ENCODE measurements around the gene DMRTA2.
A peak's percentile ranks its signal among the peaks of the same experiment; 100 is the strongest.
"Not testable (repeated sequence)": the region's sequence is repeated elsewhere in the genome, so short reads cannot be mapped to it uniquely, and the experiment has no call there.

DMRTA2 gene

DNA sequence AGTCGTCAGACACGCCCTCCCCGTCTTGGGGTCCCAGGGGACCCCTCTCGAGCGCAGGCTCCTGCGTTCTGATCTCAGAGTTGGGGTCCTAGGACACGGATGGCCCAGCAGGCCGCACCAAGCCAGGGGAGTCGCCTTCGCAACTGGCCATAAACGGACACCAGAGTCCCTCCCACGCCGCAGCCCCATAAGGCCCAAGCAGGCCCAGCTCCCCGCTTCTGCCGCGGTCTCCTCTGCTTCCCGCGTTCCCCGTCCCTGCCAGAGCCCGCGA is 633 bp downstream of the DMRTA2 start:
- DNase-seq, result peak; percentile 66

GRCh38 chr1:50421768-50422674 is 1.2 kb downstream of the DMRTA2 start:
- DNase-seq, result no peak

DNA sequence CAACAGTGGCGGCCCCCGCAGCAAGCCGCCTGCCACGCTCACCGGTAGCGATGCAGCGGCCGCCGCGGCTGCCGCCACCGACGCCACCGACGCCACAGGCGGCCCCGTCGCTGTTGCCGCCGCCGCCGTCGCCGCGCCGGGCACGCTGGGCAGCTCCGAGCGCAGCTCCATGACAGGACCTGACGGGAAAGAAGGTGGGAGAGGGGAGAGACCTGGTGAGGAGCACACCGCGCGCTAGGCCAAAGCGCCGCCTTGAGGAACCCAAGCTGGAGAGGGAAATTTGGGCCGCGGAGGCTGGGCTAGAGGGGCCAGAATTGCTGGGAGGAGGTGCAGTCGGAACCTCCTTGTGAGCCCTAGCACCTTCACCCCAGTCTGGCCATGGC is 1.9 kb downstream of the DMRTA2 start:
- DNase-seq, result no peak

- DNase-seq, result no peak
These were observed 2.4 kb downstream of the DMRTA2 start for GRCh38 chr1:50420689-50421365.

DNA sequence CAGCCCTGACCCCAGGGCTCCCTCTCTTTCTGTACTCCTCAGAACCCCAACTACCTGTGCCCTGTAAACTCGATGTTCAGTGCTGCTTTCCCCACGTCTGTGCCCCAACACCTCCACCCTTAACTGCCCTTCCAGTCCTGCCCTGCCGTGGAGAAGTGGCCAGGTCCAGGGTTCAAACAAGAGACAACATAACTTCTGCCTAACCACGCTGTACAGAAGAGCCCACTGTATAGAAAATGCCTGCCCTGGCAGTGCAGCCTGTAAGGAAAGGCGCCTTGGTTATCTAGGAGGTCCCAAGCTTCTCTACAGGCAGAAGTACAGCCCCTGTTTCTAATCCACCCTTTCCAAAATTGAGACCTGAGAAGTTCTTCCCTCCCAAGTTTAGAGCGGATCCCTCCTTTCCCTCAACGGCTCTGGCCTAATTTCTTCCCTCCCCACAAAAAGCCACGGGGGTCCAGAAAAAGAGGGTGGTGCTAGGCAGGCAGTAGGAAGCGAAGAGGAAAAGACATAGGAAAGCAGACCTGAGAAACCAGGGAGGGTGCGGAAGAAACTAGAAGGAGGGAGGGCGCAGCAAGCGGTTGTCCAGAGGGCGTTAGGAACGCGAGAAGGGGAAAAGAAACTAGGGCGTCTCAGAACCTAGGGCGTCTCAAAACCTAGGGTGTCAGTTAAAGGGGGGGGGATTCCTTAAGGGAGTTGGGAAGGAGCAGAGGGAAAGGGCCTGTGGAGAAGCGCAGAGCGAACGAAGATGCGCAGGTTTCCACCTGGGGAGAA is 3.2 kb downstream of the DMRTA2 start:
- no peak for DNase-seq

DNA sequence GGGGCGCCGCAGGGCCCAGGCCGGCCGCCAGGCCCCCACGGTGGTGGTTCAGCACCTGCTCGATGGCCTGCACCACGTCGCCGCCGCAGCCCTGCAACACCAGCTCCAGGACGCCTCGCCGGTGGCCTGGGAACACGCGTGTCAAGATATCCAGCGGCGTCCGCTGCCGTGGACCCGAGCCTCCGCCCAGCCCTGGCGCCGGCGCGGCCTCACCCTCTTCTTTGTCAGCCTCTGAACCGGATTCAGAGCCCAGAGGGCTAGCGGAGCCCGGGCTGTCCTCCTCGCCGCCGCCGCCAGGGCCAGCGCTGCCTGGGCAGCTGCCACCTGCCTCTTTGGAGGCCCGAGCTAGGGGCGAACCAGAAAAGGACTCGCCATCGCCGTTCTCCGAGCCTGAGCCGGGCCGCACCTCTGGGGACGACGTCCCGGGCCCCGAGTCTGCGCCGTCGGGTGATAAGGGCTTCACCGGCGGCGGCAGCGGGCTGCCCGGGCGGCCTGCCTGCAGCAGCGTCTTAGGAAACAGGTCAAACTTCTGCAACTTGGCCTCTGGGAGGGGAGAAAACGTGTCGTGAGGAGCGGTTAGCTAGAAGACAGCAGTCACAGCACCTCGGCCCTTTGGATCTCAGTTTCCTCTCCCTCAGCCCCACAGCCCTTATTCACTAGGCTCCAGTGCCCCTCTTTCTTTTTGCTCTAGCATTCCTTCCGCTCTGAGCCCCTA is 3.9 kb downstream of the DMRTA2 start:
- DNase-seq, result no peak

DNA sequence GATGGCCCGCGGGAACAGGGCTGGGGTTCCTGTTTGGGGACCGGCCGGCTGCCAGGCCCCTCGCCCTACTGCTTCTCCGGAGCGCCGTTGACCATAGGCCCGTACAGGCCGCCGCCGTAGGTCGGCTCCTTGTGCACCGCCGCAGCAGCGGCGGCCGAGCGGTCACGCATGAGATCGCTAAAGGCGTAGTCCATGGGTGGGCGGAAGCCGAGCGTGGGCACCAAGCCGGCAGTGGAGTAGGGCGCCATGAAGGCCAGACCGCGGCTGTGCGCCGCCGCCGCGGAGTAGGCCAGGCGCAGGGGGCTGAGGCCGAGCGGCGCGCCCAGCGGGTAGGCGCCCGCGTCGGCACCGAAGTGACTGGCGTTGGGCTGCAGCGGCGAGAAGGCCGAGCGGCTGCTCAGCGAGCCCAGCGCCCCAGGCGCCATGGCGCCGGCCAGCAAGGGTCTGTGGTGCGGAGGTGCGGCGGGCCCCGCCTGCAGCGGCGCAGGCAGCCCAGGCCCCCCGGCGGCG is 4.6 kb downstream of the DMRTA2 start:
- DNase-seq, result no peak

DNA sequence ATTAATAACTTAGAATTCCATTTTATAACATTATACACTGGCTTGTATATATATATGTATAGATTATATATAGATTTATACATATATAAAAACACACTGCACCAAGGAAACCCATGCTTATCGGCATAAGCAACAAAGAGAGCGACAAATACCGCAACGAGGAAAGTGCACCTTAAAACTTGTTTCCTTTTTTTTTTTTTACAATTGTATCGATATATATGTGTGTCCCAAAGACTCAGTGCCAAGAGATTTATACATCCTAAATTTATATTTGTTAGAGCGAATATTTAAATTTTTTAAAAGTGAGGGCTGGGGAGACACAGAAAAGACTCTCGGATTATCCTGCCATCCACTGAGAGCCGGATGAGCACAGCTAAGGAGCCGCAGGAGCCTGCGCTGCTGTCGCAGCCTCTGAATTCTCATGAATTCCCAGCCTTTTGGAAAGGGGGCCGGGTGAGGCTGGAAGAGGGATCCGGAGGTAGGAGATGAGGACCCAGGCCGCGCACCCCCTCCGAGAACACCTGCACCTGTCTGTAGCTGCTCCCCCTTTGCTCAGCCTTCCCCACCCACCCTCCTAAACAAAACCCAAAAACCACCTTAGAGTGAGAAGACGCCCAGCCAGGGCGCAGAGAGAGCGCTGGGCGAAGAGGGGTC is 5.2 kb downstream of the DMRTA2 start:
- no peak for DNase-seq

- no peak for DNase-seq
These were observed 5.7 kb downstream of the DMRTA2 start for GRCh38 chr1:50417507-50417906.

DNA sequence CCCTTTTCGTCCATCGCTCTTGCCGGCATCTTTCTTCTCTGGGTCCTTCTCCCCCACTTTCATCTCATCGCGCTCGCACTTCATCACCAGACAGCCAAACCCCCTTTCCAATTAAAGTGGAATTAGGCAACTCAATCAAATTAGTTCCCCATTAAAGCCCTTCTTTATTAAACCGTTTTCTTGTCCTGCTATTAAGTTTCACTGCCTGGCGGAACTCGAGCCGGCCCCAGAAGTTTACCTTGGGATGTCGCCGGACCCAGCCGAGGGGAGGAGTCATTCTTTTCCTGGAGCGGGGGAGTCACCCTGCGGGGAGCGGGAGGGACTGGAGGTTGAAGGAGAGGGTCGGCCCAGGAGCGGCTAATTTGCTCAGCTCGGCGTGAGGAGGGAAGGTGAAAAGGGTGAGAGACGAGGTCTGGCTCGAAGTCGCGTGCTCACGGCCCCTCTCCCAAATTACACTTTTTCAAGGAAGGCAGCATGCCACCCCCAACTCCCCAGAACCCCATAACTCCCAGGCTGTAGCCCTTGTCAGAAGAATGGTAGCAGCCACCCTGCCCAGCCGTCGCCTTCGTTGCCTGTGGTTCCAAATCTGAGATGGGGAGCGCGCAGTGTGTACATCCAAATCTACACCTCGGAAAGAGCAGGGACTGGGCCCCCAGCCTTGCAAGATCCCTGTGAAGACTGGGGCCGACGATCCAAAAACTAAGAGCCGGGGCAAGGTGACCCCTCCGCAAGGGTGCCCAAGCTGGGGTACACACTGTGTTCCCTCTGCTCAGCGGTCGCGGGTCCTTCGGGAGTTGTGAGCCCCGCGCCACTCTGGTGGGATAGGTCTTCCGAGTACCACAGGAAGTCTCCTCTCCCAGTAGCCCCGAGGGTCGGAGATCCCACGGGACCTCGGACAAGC is 6.4 kb downstream of the DMRTA2 start:
- DNase-seq, result no peak

DNA sequence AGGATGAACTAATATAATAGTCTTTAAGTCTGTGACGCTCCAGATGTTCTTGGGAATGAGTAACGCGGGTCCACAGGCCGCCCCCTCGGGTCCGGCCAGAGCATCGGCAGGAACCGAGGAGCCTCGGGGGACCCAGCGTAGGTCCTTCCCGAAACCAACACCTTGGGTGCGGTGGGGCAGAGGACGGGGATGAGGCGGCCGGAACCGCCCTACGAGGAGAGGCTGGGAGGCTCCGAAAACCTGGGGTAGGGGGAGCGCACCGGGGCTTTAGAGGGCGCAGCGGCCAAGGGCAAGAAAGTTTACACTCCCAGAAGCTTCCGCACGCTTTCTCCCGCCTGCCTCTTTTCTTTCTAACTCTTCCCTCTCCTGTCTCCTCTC is 7.1 kb downstream of the DMRTA2 start:
- no peak for DNase-seq

DNA sequence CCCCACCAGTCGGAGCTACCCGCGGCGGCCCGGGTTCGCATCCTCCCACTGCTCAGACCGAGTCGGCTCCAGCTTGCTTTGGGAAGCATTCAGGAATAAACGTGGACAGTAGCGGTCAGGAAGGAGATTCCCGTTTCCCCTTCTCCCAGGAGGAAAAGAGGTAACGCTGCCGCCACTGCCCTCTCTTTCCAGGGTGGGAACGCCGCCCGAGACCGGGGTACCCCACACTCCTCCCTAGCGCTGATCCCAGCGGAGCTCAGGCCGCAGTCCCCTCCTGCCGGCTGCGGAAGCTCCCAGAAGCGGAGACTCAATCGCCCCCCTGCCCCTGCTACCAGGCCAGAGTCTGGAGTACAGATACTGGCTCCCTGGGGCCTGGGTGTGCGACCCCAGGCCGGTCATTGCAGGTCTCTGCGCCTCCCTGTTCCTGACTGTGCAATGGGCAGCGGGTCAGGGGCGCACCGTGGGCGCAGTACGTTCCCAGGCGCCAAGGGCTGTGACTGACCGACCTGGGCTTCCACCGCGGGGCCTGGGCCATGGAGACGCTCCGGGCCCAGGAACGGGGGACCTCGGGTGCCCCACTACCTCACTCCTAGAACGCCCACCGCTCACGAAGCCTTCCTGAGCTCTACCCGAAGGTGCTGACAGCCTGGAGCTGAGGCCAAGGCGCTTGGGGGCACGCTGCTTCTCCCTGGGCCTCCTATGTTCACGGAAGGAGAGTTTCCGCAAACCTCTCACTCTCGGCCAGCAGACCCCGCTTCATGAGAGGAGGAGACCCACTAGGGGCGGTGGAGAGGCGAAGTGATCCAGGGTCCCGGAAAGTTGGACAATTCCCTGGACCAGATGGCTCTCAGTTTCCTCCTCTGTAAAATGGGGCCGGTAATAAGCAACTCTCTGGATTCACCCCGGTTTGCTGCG is 7.8 kb downstream of the DMRTA2 start:
- DNase-seq, result no peak

- no peak for DNase-seq
These were observed 8.4 kb downstream of the DMRTA2 start for GRCh38 chr1:50414853-50415234.

- DNase-seq, result no peak
These were observed 10.3 kb downstream of the DMRTA2 start for GRCh38 chr1:50412813-50413476.

DNA sequence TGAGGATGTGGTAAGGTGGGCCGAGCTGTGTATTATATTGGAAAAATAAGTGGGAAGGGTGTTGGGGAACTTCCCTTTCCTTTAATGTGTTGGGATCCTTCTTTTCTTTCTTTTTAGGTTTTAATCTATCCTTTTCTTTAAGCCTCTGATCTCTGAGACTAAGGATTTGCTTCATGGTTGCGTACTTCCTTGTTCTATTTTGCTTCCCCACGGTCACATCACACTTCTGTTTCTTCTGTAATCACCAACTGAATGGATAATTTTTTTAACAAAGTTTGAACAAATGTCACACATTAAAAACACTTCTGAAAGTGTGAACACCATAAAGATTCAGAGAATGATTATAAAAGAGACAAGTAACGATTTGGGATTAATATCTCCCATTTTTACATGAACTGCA is 17.4 kb downstream of the DMRTA2 start:
- DNase-seq, result no peak

DNA sequence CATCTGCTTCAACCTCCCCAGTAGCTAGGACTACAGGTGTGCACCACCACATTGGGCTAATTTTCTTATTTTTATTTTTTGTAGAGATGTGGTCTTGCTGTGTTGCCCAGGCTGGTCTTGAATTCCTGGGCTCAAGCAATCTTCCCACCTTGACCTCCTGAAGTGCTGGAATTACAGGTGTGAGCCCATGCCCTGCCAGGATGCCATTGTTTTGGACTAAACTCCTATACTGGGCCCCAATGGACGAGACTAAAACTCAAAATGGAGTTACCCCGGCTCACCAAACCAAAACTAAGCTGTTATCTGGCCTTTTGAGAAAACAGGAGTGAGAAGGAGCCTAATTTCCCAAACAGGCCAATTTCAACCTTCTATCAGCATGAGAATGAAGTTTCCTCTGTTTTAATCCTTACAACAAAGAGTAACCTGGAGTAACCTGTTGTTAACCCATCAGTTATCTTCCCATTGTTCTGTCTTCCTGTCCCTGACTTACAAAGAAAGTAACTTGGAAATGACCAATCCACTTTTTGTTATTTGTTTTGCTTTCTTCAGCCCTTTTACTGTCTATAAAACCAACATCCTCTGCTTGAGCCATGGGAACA is 29.6 kb downstream of the DMRTA2 start:
- no peak for DNase-seq

DNA sequence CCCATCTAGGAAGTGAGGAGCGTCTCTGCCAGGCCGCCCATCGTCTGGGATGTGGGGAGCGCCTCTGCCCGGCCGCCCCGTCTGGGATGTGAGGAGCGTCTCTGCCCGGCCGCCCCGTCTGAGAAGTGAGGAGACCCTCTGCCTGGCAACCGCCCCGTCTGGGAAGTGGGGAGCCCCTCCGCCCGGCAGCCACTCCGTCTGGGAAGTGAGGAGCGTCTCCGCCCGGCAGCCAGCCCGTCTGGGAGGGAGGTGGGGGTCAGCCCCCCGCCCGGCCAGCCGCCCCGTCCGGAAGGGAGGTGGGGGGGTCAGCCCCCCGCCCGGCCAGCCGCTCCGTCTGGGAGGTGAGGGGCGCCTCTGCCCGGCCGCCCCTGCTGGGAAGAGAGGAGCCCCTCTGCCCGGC is 41.7 kb downstream of the DMRTA2 start:
- DNase-seq, result not testable (repeated sequence)

DNA sequence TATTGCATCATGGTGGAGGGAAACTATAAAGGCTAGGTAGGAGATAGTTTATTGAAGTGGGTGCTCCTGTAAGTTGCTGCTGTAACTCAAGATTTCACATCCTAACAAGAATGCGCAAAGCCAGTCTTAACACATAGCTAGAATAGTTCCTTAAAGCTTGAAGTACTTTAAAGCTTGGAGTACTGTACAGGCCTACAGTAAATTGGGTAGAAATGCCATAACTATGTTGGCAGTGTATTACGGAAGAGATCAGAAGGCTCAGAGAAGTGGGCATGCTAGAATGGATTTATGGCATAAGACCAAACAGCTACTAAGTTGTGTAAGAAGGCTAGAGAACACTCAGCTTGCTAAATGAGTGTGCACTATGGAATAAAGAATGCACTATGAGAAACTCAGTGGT is 44.5 kb downstream of the DMRTA2 start:
- no peak for DNase-seq

DNA sequence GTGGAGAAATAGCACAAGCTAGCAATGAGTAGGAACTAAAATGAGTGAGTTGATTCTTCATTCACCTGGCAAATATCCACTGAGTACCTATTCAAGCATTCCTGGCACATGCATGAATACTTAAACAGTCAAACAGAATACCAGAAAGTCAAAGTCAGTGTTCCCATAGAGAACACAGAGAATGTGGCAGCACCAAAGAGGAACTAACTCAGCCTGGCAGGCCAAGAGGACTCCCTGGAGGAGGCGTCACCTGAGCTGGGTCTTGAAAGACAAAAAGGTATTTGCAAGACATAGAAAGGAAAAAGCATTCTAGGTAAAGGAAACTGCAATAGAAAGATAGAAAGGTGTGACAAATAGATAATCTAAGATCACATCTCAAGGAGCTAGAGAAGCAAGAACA is 49.7 kb downstream of the DMRTA2 start:
- DNase-seq, result no peak
